ENCODE measurements around the gene ARHGEF25. TPM values are rescaled to one million over a fixed set of nuclear protein-coding genes. Genes with fewer than 3 reads are reported as not detected.

The ARHGEF25 gene
- total RNA-seq, 1 experiment from 2014 or later, result 5.2 TPM

DNA sequence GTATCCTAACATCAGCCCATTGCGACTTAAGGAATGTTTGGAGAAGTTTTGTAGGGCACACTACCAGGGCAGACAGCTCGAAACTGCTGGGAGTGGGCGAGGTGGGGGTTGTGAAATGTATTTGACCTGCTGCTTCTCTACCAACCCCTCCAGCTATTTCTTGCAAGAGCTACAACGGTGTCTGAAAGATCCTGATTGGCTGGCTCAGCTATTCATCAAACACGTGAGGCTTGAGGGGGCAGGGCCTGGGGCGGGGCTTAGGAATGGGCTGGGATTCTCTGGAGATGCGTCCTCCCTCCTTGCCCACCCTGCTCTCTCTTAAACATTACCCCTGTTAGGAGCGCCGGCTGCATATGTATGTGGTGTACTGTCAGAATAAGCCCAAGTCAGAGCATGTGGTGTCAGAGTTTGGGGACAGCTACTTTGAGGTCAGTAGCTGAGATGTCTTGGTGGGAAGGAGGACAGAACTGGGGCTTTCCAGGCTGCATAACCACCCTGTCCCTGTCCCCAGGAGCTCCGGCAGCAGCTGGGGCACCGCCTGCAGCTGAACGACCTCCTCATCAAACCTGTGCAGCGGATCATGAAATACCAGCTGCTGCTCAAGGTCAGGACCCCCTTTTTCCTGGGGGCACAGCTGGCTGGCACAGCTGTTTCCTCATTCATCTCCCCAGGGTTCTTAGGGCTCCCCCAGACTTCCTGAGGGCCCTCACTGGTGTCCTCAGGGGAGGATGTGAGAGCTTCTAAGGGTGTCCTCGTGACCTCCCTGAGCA, 3.1 kb downstream of the ARHGEF25 start:
- H3K9me3 Mint-ChIP-seq (ENCODE audit: unreplicated experiment), result no peaks in the 10 kb centered on the region
- DNase-seq, result peak; percentile 38 to 57
- Histone ChIP-seq H3K27me3 (replicated peaks; ENCODE audit: control insufficient read depth, insufficient read depth, low read length) (no peaks in the 10 kb centered on the region), H3K4me3 (ENCODE audit: low read depth, low read length) (no peak overlapping the region), H3K9me3 (no peaks in the 10 kb centered on the region), H3K4me1 (no peaks in the 10 kb centered on the region), H3K36me3 (ENCODE audit: control insufficient read depth, insufficient read depth, low read length) (no peaks in the 10 kb centered on the region)
- no peaks in the 10 kb centered on the region for H3K4me1 Mint-ChIP-seq (ENCODE audit: low read depth, unreplicated experiment)
- no peaks in the 10 kb centered on the region for H3K27me3 Mint-ChIP-seq (ENCODE audit: insufficient read depth, unreplicated experiment)
- ChIA-PET POLR2A (no interaction called here), CTCF (interaction anchor here (1.9 kb wide), 1 partner anchor 31 kb away, joined by 7 read pairs; no protein-coding TSS in a partner anchor)
- H3K4me3 Mint-ChIP-seq (ENCODE audit: unreplicated experiment), result no peak overlapping the region
- no peaks in the 10 kb centered on the region for H3K36me3 Mint-ChIP-seq (ENCODE audit: insufficient read depth, unreplicated experiment)
- no TSS peak for BruUV-seq (replicated peaks)
- TF ChIP-seq, protein P1, sequence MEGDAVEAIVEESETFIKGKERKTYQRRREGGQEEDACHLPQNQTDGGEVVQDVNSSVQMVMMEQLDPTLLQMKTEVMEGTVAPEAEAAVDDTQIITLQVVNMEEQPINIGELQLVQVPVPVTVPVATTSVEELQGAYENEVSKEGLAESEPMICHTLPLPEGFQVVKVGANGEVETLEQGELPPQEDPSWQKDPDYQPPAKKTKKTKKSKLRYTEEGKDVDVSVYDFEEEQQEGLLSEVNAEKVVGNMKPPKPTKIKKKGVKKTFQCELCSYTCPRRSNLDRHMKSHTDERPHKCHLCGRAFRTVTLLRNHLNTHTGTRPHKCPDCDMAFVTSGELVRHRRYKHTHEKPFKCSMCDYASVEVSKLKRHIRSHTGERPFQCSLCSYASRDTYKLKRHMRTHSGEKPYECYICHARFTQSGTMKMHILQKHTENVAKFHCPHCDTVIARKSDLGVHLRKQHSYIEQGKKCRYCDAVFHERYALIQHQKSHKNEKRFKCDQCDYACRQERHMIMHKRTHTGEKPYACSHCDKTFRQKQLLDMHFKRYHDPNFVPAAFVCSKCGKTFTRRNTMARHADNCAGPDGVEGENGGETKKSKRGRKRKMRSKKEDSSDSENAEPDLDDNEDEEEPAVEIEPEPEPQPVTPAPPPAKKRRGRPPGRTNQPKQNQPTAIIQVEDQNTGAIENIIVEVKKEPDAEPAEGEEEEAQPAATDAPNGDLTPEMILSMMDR (IDR thresholded peaks at IDR 0.05; ENCODE audit: insufficient read depth in 1 of 2, low read depth in 1 of 2, low read length in 1 of 2, severe bottlenecking in 1 of 2, unreplicated experiment in 1 of 2), result no peak
- no peak overlapping the region for H3K27ac Mint-ChIP-seq (ENCODE audit: unreplicated experiment)
- intact Hi-C loops (cut with micrococcal nuclease; ENCODE audit: unreplicated experiment), result no loop called here

DNA sequence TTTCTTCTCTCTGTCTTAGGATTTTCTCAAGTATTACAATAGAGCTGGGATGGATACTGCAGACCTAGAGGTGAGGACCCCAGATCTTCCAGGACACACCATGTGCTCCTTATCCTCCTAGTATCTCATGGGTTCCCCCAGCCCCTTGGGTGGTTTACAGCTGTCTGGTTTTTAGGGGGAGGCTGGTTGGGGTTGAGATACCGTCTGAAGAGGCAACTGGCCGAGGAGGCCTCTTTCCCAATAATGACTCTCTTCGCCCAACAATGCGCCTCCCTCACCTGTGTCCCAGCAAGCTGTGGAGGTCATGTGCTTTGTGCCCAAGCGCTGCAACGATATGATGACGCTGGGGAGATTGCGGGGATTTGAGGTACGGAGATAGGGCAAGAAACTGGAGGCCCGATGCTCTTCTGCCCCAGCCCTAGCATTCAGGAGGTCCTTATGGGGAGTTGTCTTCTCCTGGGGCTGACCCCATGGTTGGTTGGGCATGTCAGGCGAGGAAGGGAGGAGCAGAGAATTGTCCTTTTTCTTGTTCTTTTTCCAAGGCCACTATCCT, 3.8 kb downstream of the ARHGEF25 start:
- Mint-ChIP-seq H3K36me3 (ENCODE audit: insufficient read depth, unreplicated experiment) (no peaks in the 10 kb centered on the region), H3K27me3 (ENCODE audit: insufficient read depth, unreplicated experiment) (no peaks in the 10 kb centered on the region), H3K27ac (ENCODE audit: unreplicated experiment) (no peak overlapping the region), H3K4me1 (ENCODE audit: low read depth, unreplicated experiment) (no peaks in the 10 kb centered on the region), H3K4me3 (ENCODE audit: unreplicated experiment) (no peak overlapping the region), H3K9me3 (ENCODE audit: unreplicated experiment) (no peaks in the 10 kb centered on the region)
- intact Hi-C loops (cut with micrococcal nuclease; ENCODE audit: unreplicated experiment), result no loop called here
- no peak for DNase-seq
- POLR2A ChIA-PET, result no interaction called here
- no peaks in the 10 kb centered on the region for H3K36me3 ChIP-seq (ENCODE audit: control insufficient read depth, insufficient read depth, low read length)
- H3K4me3 ChIP-seq (ENCODE audit: low read depth, low read length), result no peak overlapping the region
- H3K4me1 ChIP-seq, result no peaks in the 10 kb centered on the region
- no TSS peak for BruUV-seq (replicated peaks)
- H3K27me3 ChIP-seq (replicated peaks; ENCODE audit: control insufficient read depth, insufficient read depth, low read length), result peaks cover under 1% of the 10 kb centered on the region; the same call in 1 of the 2 replicates
- CTCF ChIA-PET, result interaction anchor here (1.9 kb wide), 1 partner anchor 31 kb away, joined by 7 read pairs; no protein-coding TSS in a partner anchor
- TF ChIP-seq, protein P1 (IDR thresholded peaks at IDR 0.05; ENCODE audit: insufficient read depth in 1 of 2, low read depth in 1 of 2, low read length in 1 of 2, severe bottlenecking in 1 of 2, unreplicated experiment in 1 of 2), result no peak
- no peaks in the 10 kb centered on the region for H3K9me3 ChIP-seq

GRCh38 chr12:57615637-57616036, 4.4 kb downstream of the ARHGEF25 start:
- ChIA-PET CTCF (interaction anchor here (1.9 kb wide), 1 partner anchor 32 kb away, joined by 4 read pairs; no protein-coding TSS in a partner anchor), POLR2A (no interaction called here)
- Histone ChIP-seq H3K4me3 (ENCODE audit: low read depth, low read length) (no peak overlapping the region), H3K36me3 (ENCODE audit: control insufficient read depth, insufficient read depth, low read length) (no peaks in the 10 kb centered on the region), H3K4me1 (no peaks in the 10 kb centered on the region), H3K27me3 (replicated peaks; ENCODE audit: control insufficient read depth, insufficient read depth, low read length) (peaks cover 4% of the 10 kb centered on the region), H3K9me3 (no peaks in the 10 kb centered on the region)
- H3K27ac Mint-ChIP-seq (ENCODE audit: unreplicated experiment), result no peak overlapping the region
- intact Hi-C loops (cut with micrococcal nuclease; ENCODE audit: unreplicated experiment), result no loop called here
- H3K27me3 Mint-ChIP-seq (ENCODE audit: insufficient read depth, unreplicated experiment), result peaks cover 4% of the 10 kb centered on the region
- TF ChIP-seq, protein P1 (IDR thresholded peaks at IDR 0.05; ENCODE audit: insufficient read depth in 1 of 2, low read depth in 1 of 2, low read length in 1 of 2, severe bottlenecking in 1 of 2, unreplicated experiment in 1 of 2), result no peak
- no peak for DNase-seq
- no peak overlapping the region for H3K4me3 Mint-ChIP-seq (ENCODE audit: unreplicated experiment)
- H3K4me1 Mint-ChIP-seq (ENCODE audit: low read depth, unreplicated experiment), result no peaks in the 10 kb centered on the region
- H3K9me3 Mint-ChIP-seq (ENCODE audit: unreplicated experiment), result no peaks in the 10 kb centered on the region
- no peaks in the 10 kb centered on the region for H3K36me3 Mint-ChIP-seq (ENCODE audit: insufficient read depth, unreplicated experiment)
- no TSS peak for BruUV-seq (replicated peaks)

Data from Caco-2 (cell line).